NK-92 (cell line): ENCODE measurements around the gene PLXNA4.
"Not testable (repeated sequence)": the region's sequence is repeated elsewhere in the genome, so short reads cannot be mapped to it uniquely, and the experiment has no call there.

Source experiments
- DNase-seq: peaks from one replicate; lab custom pipeline; 2025; ENCODE audit not compliant: unreplicated experiment; lab: John Stamatoyannopoulos, UW

Gene PLXNA4

DNA sequence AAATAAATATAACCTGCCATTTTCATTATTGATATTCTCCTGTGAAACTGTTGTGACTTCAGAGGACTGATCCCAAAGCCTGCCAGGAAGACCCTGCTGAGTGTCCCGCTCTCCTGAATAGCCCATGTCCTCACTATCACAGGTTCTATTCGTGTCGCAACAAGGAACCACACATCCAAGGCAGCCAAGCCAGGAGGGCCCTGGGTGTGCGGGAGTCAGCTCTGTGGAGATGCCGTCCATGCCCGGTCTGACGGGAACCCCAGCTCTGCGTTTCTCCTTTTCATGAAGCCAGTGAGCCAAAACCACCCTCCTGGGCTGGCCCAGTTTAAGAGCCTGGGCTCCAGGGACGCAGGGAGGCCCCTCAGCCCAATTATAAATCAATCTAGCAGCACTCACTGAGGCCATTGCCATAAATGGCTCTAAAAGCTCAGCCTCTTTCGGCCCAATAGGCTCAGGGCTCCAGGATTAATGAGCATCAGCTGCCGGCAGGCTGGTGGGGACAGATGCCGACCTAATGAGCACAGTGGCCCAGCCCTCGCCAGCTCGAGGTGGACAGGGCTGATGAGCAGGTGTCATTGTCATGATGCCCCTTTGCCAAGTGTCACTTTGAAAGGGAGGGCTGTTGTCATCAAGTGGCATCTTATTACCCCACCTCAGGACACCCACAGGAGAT, 177.9 kb downstream of the PLXNA4 start:
- no peak for DNase-seq

DNA sequence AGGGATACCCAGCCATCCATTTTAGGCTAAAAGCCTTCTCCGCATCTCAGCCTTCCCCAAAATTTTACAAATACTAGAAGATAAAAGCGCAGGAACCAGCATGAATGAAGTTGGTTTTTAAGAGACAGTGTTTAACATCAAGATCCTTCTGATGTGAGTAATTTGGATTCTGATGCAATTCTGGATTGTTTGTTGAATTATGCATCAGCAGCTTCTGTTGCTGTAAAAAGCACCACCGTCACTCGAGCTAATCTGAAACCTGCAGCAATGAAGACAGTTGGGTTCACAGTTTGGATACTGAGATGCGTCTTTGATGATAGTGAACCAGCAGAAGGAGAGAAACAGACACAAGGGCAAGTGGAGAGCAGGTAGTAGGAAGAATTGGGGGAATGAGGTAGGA, 179.2 kb downstream of the PLXNA4 start:
- DNase-seq: no peak

- DNase-seq: no peak
These were observed 180.9 kb downstream of the PLXNA4 start for GRCh38 chr7:132395361-132395760.

DNA sequence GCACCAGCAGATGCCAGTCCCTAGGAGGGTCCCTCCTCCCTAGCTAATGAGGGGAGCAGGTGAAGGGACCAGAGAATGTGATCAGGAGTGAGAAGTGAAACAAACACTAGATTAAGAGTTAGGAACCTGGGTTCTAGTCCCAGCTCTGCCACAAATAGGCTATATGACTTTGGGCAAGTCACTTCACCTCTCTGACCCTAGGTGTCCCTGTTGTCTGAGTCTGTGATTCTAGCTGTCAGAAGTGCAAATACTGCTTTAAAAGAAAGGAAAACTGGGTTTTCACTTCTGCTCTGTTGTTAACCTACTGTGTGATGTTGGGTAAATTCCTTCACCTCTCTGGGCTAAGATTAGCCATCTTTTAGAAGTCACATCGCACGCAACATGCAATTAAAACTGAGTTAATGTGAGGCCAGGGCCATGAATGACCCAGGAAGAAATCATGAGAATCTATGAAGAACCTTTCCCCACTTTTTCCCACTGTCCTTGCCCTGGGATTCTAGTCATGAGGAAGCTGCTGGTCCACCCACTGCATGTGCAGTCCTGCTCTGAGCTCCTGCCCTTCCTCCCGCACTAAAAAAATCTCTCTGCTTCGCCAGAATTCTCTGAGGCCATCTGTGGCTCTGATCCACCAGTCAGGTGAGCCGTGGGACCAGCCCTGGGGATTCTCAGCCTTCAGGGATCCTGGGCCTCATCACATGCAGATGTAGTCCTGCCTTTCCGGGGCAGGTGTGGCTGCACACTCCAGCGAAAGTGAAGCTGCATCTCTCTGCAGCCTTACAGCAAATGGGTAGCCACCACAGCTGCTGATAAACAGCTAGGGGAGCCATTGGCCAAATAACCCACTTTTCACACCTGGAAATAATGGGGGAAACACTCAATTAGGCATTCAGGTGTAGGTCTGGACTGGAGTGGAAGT, 181.7 kb downstream of the PLXNA4 start:
- DNase-seq: no peak

- no peak for DNase-seq
These were observed 182.4 kb downstream of the PLXNA4 start for GRCh38 chr7:132393789-132394261.

DNA sequence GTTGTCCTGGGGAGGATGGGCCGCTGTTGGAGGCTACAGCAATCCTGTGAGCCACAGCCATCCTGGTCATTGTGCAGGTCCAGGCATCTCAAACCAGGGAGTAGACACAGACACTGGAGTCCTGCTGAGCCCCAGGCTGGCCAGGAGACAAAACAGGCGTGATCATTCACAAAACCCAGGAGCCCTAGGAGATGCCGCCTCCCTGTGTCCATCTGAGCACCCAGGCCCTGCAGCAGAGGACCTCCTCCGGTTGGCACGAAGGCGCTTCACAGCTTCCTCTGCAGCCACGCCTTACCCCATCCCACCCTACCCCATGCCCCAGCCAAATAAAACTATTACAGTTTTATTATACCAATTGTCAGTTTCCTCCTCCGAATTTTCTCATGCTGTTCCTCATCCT, 183.6 kb downstream of the PLXNA4 start:
- DNase-seq: no peak

DNA sequence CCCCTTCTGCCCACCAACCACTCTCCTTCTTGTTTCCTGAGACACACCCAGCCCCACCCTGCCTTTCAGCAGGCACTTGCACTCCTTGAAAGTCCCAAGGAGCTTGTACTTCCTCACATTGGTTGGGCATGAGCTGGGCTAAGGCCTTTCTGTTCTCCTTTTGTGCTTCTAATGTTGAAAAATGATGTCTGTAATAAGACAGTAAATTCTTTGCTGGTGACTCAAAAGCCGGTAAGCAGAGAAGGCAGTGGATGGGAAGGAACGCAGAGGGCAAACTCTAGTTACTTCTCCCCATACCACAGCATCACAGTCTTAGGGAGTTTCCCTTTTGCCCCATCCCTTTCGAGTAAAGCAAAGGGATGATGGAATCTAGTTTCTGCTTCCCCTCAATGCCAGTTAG, 185.6 kb downstream of the PLXNA4 start:
- DNase-seq: no peak

DNA sequence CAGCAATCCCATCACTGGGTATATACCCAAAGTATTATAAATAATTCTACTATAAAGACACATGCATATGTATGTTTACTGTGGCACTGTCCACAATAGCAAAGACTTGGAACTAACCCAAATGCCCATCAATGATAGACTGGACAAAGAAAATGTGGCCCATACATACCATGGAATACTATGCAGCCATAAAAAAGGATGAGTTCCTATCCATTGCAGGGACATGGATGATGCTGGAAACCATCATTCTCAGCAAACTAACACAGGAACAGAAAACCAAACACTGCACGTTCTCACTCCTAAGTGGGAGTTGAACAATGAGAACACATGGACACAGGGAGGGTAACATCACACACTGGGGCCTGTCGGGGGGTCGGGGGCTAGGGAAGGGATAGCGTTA, 186.2 kb downstream of the PLXNA4 start:
- not testable (repeated sequence) for DNase-seq

GRCh38 chr7:132388688-132389087, 187.6 kb downstream of the PLXNA4 start:
- DNase-seq: no peak

DNA sequence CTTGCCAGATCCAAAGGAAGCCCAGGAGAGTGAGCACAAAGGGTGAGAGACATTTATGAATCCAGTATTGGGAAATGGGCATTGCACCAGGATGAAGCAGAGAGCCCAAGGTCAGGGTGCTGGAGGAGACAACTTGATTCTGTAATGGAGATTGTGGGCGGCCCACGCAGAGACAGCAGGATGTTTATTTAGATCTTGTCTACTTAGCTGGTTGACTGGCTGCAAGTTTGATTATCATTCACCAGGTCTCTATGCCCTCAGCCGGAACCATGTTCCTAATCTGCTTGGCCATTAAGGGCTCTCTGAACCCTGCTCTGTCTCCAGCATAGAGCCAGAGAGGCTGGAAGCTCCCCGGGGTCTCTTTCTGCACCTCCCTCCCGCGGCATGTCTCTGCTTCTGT, 188.7 kb downstream of the PLXNA4 start:
- no peak for DNase-seq

DNA sequence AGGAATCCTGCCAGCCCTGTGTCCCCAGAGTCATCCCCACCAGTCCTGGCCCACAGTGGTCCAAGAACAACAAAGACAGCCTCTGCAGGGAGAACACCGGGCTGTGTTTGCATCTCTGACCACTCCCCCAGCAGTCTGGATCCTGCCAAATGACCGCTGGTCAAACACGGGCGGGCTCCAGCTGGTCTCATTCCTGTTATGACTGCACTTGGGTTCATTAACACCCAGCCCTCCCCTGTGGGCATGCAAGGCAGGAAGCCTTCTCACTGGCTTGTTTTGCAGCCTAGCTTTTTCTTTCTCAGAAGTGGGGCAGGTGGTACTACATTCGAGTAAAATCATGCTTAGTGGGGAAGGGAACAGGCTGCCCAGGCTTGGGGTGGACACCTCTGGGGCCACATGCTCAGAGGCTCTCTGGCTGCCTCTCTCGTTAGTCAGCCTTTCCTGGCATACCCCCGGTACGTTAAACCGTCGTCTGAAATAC, 190.0 kb downstream of the PLXNA4 start:
- no peak for DNase-seq

GRCh38 chr7:132383962-132384361, 192.3 kb downstream of the PLXNA4 start:
- DNase-seq: no peak

- DNase-seq: no peak
These were observed 194.4 kb downstream of the PLXNA4 start for GRCh38 chr7:132381742-132382472.

- DNase-seq: no peak
These were observed 196.2 kb downstream of the PLXNA4 start for GRCh38 chr7:132380059-132380458.

GRCh38 chr7:132379292-132379691, 197.0 kb downstream of the PLXNA4 start:
- no peak for DNase-seq

DNA sequence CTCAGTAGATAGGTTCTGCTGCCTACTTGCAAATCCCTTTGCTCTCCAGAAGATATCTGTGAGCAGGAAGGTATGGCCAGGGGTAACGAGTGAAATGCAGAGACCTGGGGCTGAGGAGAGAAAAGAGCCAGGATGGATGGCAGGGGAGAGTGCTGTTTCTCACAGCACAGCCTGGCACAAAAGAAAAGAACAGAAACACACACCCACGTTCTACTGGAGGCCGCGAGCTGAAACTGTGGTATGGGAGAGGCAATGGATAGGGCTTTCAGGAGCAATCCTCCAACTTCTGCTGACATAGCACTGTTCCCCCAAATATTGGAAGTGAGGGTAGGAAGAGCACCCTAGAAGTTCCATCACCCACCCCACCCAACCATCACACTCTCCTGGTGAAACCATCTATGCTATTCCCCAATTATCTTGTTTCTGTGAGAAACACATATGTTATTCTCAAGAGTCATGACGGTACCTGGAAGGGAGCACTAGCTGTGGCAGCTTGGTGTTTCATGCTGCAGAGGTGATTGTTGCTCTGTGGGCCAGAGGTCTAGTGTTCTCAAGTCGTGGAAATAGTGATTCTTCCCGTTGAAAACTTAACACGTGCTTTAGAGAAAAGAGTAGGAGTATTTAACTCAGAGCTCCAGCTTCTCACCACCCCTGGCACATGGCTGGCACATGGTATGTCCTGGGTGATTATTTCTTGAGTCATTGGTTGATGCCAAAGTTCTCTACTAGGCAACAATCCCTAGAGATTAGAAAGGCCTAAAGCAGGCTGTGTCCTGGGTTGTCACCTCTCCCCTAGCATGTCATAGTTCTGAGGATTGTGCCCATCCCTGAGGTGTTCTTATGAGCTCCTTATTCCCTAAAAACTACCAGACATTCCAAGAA, 198.3 kb downstream of the PLXNA4 start:
- DNase-seq: no peak

DNA sequence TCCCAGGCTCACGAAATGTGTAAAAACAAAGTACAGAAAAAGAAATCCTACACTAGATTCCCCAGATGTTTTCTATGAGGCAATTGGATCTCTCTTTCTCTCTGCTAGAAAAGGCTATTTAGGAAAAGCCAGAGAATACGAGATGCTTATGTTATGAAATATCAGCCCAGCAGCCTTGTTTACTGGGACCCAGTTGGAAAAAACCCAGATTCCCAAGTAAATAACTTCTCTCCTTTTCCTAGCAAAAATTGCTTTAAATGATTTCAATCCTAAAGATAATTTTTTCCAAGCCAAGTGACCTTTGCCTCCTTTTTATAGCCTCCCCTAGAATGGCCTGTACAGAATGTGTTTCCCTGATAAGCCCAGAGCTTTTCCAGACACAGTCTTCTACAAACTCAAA, 199.3 kb downstream of the PLXNA4 start:
- no peak for DNase-seq

DNA sequence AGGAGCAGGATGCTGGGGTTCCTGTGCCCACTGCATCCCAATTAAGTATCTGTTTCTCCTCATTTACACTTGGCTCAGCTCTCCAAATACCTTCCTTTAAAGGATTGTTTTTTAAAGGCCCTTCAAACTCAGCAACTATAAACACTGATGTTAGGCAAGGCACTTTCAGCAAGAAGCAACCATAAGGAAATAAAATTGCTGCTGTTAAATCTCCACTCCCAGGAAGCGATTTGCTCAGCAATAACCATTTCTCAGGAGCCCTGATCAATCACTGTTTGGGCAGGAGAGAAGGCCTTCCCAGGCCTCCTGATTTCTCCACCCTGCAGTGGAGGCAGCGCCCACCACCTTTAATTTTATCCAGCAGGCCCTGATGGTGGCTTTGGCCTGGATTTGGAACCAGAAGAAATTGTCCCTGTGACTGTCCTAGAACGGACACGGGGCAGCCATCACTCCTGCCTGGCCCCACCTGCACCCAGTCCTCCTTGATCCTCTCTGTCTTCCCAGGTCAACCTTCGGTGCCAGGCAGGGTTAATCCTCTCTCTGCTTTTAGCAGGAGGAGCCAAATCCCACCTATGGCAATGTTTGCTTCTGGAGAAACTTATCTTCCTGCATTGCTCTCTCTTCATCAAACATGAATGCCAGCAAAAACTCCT, 199.8 kb downstream of the PLXNA4 start:
- DNase-seq: no peak

- no peak for DNase-seq
These were observed 202.4 kb downstream of the PLXNA4 start for GRCh38 chr7:132373879-132374278.

GRCh38 chr7:132373041-132373440, 203.2 kb downstream of the PLXNA4 start:
- DNase-seq: no peak
